Femur (tissue), 1 donor: Measurements from ENCODE around the gene CAP1.
A peak's percentile ranks its signal among the peaks of the same experiment; 100 is the strongest.
"Not testable (repeated sequence)": the region's sequence is repeated elsewhere in the genome, so short reads cannot be mapped to it uniquely, and the experiment has no call there.

Source experiments
- DNase-seq: peaks from one replicate; pipeline ENCODE4 v3.0.0-alpha.2; 2017

CAP1 gene

DNA sequence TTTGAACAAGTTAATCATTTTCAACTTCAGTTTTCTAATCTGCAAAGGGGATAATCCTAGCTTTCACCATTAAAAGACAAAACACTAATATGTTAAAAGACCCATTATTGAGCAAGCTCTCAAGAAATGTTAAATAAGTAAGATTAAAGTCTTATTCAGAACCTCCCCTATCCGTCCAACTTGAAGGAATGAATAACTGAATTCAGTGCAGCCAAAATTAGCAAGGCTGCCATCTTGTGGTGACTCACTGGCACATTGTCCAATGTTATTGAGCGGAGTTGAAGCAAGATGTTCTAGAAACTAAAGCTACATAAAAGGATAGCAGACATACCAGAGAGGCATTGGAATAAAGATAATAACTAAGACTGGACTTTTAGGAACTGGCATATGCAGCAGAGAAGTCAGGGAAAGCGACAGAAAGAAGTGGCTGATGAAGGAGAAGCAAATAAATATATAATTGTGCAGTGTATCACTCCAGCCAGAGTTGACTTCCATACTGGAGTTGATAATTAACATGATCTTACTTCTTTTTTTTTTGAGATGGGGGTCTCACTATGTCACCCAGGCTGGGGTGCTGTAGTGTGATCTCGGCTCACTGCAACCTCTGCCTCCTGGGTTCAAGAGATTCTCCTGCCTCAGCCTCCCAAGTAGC lies 8.2 kb upstream of the CAP1 start:
- peak; percentile 46 for DNase-seq

DNA sequence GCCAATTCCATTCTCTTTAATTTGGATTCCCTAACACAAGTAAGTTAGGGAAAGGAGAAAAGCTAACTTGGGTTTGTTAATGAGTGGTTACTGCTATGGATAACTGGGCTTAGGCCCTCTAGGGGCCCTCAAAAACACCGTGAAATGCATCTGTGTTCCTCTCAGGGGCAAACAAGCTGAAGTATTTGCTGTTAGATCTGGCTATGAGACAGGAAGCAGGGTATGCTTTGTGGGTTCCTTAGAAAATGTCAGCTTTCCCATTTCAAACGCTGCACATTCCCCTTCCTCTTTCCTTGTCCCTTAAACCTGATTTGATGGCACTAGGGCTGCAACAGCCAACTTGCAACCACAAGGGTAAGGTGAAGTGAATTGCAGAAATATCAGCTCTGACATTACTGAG lies 5.7 kb upstream of the CAP1 start:
- DNase-seq, result no peak

DNA sequence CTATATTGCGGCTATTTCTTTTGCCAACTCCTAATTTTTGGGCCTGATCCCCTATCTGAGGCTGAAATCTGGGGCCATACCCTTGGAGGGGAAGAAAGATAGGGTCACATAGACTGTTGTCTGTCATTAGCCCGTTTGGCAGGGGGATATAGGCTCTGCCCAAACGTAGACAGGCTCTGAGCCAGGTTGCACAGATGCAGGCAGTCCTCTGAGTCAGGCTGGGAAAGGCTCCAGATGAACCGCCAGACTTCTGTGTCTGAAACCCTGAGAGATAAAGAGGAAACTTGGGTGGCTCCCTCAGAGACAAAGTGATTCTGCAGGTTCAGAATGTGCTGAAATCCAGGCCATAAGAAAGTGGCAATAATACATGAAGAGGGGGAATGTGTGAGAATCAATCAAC lies 4.0 kb upstream of the CAP1 start:
- peak; percentile 68 for DNase-seq

DNA sequence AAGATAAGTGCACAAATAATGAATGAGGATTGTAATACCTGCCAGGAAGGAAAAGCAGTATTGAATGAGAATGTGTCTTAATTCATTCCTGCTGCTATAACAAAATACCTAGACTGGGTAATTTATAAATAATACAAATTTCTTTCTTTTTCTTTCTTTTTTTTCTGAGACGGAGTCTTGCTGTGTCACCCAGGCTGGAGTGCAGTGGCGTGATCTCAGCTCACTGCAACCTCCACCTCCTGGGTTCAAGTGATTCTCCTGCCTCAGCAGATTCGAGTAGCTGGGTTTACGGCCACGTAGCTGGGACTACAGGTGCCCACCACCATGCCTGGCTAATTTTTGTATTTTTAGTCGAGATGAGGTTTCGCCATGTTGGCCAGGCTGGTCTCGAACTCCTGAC lies 3.3 kb upstream of the CAP1 start:
- not testable (repeated sequence) for DNase-seq

GRCh38 chr1:40038697-40039096 lies 1.8 kb upstream of the CAP1 start:
- no peak for DNase-seq

- peak; percentile 28 for DNase-seq
Measured at GRCh38 chr1:40039245-40039756, 1.2 kb upstream of the CAP1 start.

GRCh38 chr1:40039757-40040510 lies 595 bp upstream of the CAP1 start:
- peak; percentile 92 for DNase-seq

GRCh38 chr1:40041466-40041838 lies 923 bp downstream of the CAP1 start:
- no peak for DNase-seq

DNA sequence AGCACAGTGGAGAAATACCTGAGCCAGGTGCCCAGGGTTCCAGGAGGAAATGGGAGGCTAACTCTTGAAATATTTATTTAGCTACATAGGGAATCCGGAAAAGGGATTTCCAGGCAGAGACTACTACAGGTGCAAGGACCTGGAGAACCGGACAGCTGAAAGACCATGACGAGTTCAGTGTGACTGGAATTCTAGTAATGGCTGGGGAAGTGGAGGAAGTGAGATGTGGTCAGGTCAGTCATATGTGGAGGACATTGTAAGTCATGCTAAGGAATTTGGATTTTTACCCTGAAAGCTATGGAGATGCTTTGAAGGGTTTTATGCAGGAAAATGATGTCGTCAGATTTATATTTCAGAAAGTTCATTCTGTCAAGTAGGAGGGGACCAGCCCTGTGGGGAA lies 1.8 kb downstream of the CAP1 start:
- no peak for DNase-seq

GRCh38 chr1:40044110-40044509 lies 3.6 kb downstream of the CAP1 start:
- no peak for DNase-seq

DNA sequence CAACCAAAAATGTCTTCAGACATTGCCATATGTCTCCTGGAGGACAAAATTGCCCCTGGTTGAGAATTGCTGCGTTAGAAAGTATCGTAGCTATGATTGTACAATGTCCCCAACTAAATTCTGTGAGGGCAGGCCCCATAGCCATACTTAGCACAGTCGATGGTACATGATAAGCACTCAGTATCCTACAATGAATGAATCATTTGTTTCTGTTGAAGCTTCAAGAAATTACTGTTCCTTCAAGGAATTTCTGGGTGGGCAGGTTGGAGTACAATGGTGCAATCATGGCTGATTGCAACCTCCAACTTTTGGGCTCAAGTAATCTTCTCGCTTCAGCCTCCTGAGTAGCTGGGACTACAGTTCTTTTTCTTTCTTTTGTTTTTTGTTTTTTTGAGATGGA lies 4.7 kb downstream of the CAP1 start:
- no peak for DNase-seq

DNA sequence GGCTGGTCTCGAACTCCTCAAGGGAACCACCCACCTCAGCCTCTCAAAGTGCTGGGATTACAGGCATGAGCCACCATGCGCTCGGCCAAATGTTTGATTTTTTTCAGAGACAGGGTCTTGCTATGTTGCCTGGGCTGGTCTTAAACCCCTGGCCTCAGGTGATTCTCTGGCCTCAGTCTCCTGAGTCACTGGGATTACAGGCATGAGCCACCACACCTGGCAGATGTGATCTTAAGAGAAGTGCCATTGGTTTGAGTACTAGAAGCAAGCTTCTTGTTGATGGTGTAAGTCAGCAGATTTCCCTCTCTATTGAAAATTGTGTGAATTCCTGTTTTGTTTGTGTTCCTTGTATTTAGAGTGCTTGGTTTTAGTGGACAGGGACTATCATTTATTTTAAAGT lies 5.2 kb downstream of the CAP1 start:
- DNase-seq, result no peak

DNA sequence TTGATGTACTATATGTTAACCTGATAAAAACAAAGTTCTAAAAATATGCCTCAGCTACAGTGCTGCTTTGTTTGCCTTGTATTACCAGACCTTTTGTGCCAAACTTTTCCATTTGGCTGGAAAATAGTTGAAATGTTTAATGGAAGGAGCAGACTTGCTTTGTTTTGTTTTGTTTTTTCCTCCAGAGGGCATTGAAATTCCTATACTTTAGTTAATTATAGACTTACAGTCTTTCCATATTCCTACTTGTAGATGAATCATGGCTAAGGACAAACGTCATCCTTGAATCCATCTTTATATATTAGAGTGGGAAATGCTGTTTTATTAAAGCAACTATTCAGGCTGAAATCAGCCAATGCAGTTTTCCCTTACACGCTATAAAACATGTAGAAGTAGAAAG lies 6.7 kb downstream of the CAP1 start:
- DNase-seq, result no peak

DNA sequence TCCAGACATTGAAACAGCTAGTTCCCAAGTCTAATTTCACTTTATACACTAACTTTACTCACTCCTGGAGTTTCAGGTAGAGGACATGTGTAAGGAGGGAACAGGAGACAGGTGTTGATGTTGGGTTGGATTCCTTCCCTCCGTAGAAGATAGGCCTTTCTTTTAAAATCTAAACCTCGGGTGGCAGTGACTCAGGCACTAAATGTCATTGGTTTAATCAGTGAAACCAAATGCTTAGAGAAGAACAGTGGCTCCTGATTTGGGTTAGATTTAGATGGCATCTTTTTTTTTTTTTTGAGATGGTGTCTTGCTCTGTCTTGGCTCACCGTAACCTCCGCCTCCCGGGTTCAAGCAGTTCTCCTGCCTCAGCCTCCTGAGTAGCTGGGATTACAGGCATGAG lies 7.2 kb downstream of the CAP1 start:
- no peak for DNase-seq

DNA sequence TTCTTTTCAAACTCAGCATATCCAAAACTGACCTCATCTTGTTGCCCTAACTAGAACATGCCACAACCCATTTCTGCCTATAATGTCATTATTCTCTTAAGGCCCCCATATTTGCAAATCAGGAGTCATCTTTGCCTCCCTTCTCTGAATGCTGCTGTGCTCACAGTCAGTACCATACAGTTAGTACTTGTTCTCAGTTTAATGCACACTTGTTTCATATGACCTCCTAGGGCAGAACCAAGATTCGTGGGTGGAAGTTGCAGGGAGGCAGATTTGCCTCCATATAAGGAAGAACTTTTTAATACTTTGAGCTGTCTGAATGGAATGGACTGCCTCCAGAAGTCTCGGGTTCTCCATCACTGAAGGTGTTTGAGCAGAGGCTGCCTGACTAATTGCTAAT lies 9.2 kb downstream of the CAP1 start:
- DNase-seq, result no peak

GRCh38 chr1:40050863-40051262 lies 10.3 kb downstream of the CAP1 start:
- DNase-seq, result no peak

- no peak for DNase-seq
Measured at GRCh38 chr1:40053138-40053887, 12.8 kb downstream of the CAP1 start.

DNA sequence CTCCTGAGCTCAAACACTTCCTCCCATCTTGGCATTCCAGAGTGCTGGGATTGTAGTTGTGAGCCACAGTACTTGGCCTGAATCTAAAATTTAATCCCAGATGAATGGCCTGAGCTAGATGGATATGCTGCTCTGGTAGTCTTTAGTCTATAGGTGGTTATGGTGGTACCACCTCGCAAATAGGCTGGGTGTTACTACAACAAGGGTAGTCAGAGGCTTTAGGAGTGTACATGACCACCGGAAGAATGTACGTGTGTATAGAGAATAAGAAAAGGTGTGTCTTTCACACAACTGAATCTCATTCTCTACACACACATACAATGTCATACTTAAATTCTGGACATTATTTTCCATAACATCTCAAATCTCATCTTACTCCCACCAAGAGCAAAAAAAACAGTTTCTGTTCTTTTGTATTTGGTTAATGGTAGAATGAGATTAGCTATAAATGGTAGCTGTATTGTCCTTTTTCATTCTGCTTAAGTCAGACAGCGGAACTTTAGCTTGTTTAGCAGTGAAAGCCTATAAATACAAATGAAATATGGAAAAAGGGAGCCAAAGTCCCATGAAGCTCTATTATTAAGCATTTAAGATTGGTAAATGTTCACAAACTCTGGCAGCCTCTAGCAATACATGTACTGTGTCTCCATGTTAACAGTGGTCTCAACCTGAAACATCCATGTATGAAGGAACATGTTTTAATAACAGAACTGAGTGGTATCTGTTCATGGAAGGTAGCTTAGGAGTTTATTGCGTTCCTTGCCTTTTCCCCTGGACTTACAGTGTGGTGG lies 16.2 kb downstream of the CAP1 start:
- no peak for DNase-seq

GRCh38 chr1:40057310-40058030 lies 16.9 kb downstream of the CAP1 start:
- DNase-seq, result no peak

- no peak for DNase-seq
Measured at GRCh38 chr1:40058097-40058452, 17.5 kb downstream of the CAP1 start.

DNA sequence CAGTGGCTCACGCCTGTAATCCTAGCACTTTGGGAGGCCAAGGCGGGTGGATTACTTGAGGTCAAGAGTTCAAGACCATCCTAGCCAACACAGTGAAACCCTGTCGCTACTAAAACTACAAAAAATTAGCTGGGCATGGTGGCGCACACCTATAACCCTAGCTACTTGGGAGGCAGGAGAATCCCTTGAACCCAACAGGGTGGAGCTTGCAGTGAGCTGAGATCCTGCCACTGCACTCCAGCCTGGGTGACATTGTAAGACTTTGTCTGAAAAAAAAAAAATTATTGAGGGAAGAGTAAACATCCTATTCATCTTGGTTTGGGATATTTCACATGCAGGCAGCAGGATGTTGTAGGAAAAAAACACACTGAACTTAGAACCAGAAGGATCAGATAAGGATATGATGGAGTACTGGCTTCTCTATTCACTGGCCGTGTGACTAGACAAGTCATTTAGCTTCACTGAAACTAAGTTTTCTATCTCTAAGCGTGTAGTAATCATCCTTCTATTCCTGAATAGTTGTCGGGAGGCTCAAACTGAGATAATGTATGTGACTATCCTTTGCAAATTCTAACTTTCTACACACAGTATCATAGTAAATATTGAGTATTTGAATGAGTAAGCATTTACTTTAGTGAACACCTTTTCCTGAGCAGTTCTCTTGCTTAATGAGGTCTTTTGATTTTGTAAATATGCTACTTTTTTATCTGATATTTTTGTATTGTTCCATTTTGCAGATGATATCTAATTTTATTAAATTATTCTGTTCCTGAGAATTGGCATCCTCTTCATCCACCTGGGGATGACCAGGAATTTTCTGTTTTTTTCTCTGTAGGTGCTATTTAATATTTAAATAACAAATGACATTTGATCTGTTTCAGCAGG lies 18.2 kb downstream of the CAP1 start:
- DNase-seq, result no peak
